Stimulated activated CD4-positive, alpha-beta T cell treated with anti-CD3 and anti-CD28 coated beads, Interleukin-15, amount 100 ng/mL, for 48 hours (primary cell): Measurements from ENCODE around the gene TOMM34.

ENCODE experiments used
- DNase-seq, 2 donors: peaks; one replicate each; pipeline ENCODE4 v3.0.0-alpha.2; 2020; ENCODE audit warnings: low read depth in 2 of 2

The TOMM34 gene

GRCh38 chr20:44932916-44933315, 27.3 kb downstream of the TOMM34 start:
- no peak for DNase-seq

DNA sequence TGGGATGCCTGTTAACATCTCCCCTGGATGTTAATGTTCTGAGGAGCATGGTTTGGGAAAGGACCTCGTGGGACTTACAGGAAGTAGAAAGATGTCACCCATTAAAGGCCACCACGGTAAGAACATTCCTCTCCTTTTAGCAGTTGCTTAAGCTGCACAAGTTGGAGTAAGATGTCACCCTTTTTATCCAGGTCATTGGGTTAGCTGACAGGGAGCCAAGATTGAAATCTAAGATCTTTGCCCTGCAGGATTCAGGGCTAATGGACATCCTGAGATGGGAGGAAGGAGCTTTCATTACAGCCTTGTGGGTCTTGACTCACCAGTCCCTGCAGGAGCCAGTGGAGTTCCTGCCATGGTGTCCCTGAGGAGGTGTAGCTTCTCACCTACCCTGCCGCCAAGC, 28.3 kb downstream of the TOMM34 start:
- DNase-seq: no peak

DNA sequence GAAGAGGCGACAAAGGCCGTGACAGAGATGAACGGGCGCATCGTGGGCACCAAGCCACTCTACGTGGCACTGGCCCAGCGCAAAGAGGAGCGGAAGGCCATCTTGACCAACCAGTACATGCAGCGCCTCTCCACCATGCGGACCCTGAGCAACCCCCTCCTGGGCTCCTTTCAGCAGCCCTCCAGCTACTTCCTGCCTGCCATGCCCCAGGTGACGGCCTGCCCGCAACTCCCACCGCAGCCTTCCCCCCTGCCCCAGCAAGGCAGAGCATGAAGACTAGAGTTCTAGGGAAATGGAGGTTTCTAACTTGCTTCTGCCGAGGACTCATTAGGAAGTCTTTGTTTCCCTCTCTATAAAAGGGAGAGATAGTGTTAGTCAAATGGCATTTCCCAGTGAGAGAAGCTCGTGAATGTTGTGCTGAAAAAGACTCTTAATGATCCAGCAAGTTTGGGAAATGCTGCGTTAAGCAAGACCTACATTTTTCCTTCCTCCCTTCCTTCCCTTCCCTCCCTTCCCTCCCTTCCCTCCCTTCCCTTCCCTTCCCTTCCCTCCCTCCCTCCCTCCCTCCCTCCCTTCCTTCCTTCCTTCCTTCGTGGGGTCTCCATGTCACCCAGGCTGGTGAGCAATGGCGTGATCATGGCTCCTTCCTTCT, 29.6 kb downstream of the TOMM34 start:
- DNase-seq: no peak

DNA sequence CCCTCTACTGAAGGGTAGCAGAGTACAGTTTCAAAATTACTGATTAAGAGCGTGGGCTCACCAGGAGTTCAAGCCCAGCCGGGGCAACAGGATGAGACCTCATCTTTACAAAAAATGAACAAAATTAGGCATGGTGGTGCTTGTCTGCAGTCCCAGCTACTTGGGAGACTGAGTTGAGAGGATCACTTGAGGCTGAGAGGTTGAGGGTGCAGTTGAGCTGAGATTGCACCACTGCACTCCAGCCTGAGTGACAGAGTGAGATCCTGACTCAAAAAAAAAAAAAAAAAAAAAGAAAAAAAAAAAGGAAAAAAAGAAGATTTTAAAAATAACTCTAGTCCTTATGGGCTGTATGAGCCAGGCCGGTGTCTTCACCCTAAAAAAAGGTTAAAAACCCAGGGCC, 31.6 kb downstream of the TOMM34 start:
- DNase-seq: no peak

GRCh38 chr20:44924541-44924940, 35.7 kb downstream of the TOMM34 start:
- no peak for DNase-seq

GRCh38 chr20:44921447-44921846, 38.8 kb downstream of the TOMM34 start:
- DNase-seq: no peak

DNA sequence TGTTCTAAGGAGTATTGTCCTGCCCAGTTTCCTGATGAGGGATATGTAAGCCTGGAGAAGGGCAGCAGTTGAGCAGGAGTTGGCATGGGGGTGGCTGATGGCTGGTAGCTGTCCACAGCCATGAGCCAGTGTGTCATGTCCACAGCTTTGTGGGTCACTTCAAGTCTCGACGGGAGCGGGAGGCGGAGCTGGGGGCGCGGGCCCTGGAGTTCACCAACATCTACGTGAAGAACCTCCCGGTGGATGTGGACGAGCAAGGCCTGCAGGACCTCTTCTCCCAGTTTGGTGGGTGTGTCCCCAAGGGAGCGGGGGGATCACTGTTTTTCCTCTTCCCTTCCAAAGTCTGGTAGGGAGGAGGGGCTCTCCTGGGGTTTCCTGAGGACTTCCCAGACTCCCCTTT, 41.4 kb downstream of the TOMM34 start:
- DNase-seq: no peak

- DNase-seq: no peak
Observed at GRCh38 chr20:44918342-44918741, 41.9 kb downstream of the TOMM34 start.

- no peak for DNase-seq
Observed at GRCh38 chr20:44917399-44917798, 42.8 kb downstream of the TOMM34 start.

GRCh38 chr20:44916586-44916985, 43.6 kb downstream of the TOMM34 start:
- DNase-seq: no peak

- DNase-seq: no peak
Observed at GRCh38 chr20:44914924-44915323, 45.3 kb downstream of the TOMM34 start.

- no peak for DNase-seq
Observed at GRCh38 chr20:44912189-44912588, 48.0 kb downstream of the TOMM34 start.

- peak; percentile 15 to 39 for DNase-seq
Observed at GRCh38 chr20:44911264-44911921, 48.8 kb downstream of the TOMM34 start.

- no peak for DNase-seq
Observed at GRCh38 chr20:44910690-44911262, 49.4 kb downstream of the TOMM34 start.

GRCh38 chr20:44909872-44910689, 50.1 kb downstream of the TOMM34 start, which contains the start of gene PABPC1L:
Gene PABPC1L, plus strand, starts transcription at chr20:44910060. Its CDS starts 84 bp downstream, at chr20:44910144.
- DNase-seq: peak; percentile 55 to 76

- no peak for DNase-seq
Observed at GRCh38 chr20:44908987-44909871, 51.0 kb downstream of the TOMM34 start.

DNA sequence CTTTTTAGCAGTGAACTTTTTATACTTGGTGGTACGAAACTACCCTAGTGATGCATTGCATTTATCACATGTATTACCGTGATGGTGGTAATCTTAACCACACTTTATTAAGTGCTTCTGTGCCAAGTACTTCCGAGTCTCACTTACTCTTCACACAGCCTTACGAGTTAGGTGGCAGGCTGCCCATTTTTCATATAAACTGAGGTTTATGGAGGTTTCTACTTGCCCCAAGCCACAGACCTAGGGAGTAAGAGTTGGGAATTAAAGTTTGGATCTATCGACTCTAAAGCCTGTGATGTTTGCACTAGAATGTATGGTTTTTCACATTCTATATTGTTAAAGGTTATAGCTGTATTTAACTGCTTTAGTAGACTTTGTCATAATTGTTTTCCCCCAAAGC, 55.8 kb downstream of the TOMM34 start:
- DNase-seq: no peak

DNA sequence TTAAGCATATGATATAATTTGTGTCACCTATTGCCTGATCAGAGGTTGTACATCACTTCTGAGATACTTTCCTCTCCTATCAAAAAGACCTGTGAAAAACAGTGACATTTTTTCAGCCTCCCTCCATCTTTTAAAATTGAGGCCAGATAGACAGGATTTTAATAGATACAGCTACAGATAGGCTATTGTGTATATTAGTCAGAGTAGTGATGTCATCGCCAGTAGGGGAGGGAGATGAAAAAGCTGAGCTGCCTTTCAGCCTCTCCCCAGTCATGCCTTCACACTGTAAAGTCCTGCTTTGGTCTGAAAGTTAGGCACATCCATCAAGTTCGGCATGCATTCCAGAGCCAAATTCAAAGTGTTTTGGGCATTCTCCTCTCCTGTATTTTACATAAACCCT, 58.2 kb downstream of the TOMM34 start:
- DNase-seq: no peak

DNA sequence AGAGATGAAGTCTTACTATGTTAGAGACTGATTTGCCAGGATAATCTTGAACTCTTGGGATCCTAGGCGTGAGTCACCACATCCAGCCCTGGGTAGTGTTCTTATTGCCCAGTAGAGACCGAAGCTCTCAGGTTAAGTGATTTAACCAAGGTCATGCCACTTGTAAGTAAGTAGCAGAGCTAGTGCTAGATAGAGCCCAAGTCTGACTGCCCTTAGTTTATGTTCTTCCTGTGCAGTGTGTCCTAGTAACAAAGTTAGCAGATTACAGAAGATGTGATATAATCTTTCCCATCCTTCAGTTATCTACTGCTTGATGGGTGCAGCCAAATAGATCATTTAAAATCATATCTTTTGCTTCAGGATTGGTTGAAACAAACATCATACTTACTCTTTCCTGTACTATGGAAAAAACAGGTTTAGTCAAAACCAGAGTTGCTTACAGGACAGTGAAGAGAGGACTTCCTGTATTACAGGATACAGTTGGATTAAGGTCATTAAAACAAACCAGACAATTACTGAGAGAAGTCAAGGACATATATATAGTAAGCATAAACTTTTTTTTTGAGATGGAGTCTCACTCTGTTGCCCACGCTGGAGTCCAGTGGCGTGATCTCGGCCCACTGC, 59.9 kb downstream of the TOMM34 start:
- no peak for DNase-seq

- no peak for DNase-seq
Observed at GRCh38 chr20:44897133-44897532, 63.1 kb downstream of the TOMM34 start.

GRCh38 chr20:44896583-44896982, 63.6 kb downstream of the TOMM34 start:
- DNase-seq: no peak
